SK-N-SH (cell line): ENCODE data around the gene CDH13. TPM values are rescaled to one million over a fixed set of nuclear protein-coding genes. Genes with fewer than 3 reads are reported as not detected.

Experiments
- CTCF ChIA-PET: fragments of 300-600, 350-600 bp; formaldehyde crosslinking; extraction: SDS; loops from one replicate; lab custom pipeline; 2021; lab: Yijun Ruan, JAX
- POLR2A ChIA-PET: fragments of 350-600 bp; sonication (Branson Sonifier 250); formaldehyde crosslinking; extraction: SDS; loops from one replicate; lab custom pipeline; 2020; ENCODE audit warnings: antibody characterized with exemption, inconsistent platforms; lab: Yijun Ruan, JAX
- DNase-seq: peaks from one replicate; pipeline ENCODE4 v3.0.0; 2012
- H2AFZ ChIP-seq: fragments of 200-600 bp; sonication (generic); 2 replicates; pipeline ENCODE4 v1.8.1; 2016; ENCODE audit warnings: antibody characterized with exemption, mild to moderate bottlenecking, low read depth
- H3F3A ChIP-seq: fragments of 200-600 bp; sonication (generic); replicated peaks from 2 replicates; pipeline ENCODE3; 2016; ENCODE audit warnings: antibody characterized with exemption, mild to moderate bottlenecking; ENCODE audit not compliant: insufficient read depth
- H3K27ac ChIP-seq, 2 experiments: fragments of 200-500 bp in 1 of 2; fragments of 200-600 bp in 1 of 2; sonication (Bioruptor generic) in 1 of 2; sonication (generic), shearing (Covaris generic) in 1 of 2; 2 replicates each; pipeline versions ENCODE4 v1.5.1 to v1.6.1; 2014 to 2016; ENCODE audit warnings: low read depth in 2 of 2, inconsistent platforms in 1 of 2, low read length in 1 of 2, mild to moderate bottlenecking in 1 of 2, mixed read lengths in 1 of 2
- H3K27me3 ChIP-seq: fragments of 200-600 bp; sonication (generic), shearing (Covaris generic); 2 replicates; pipeline ENCODE4 v1.6.1; 2016; ENCODE audit warnings: mixed run types; ENCODE audit not compliant: insufficient read depth
- H3K36me3 ChIP-seq, 2 experiments: fragments of 200-500 bp in 1 of 2; fragments of 200-600 bp in 1 of 2; sonication (Bioruptor generic) in 1 of 2; sonication (generic) in 1 of 2; replicated peaks in 1 of 2; 2 replicates each; pipeline versions ENCODE3 to v1.5.1; 2014 to 2016; ENCODE audit warnings: low read length in 1 of 2, mild to moderate bottlenecking in 1 of 2; ENCODE audit not compliant: insufficient read depth in 2 of 2, control insufficient read depth in 1 of 2
- H3K4me1 ChIP-seq, 2 experiments: fragments of 200-500 bp in 1 of 2; fragments of 200-600 bp in 1 of 2; sonication (Bioruptor generic) in 1 of 2; sonication (generic), shearing (Covaris generic) in 1 of 2; 2 replicates each; pipeline versions ENCODE4 v1.5.1 to v1.6.1; 2014 to 2016; ENCODE audit warnings: low read depth in 1 of 2, low read length in 1 of 2, mixed run types in 1 of 2; ENCODE audit not compliant: insufficient read depth in 2 of 2, control insufficient read depth in 1 of 2
- H3K4me2 ChIP-seq: fragments of 200-600 bp; sonication (generic), shearing (Covaris generic); 2 replicates; pipeline ENCODE4 v1.6.1; 2017; ENCODE audit warnings: mixed run types
- H3K4me3 ChIP-seq, 2 experiments: fragments of 200-500 bp in 1 of 2; fragments of 200-600 bp in 1 of 2; sonication (Bioruptor generic) in 1 of 2; sonication (generic), shearing (Covaris generic) in 1 of 2; 2 replicates each; pipeline versions ENCODE4 v1.5.1 to v1.8.1; 2014 to 2016; ENCODE audit warnings: low read depth in 2 of 2, inconsistent platforms in 1 of 2, low read length in 1 of 2, mild to moderate bottlenecking in 1 of 2, mixed read lengths in 1 of 2, moderate library complexity in 1 of 2
- H3K79me2 ChIP-seq: fragments of 200-600 bp; sonication (generic); 2 replicates; pipeline ENCODE4 v1.8.1; 2017; ENCODE audit warnings: mild to moderate bottlenecking; ENCODE audit not compliant: insufficient read depth
- H3K9ac ChIP-seq: fragments of 200-600 bp; sonication (generic); 2 replicates; pipeline ENCODE4 v1.6.1; 2017; ENCODE audit warnings: mixed run types
- H3K9me2 ChIP-seq: fragments of 200-600 bp; sonication (generic); 2 replicates; pipeline ENCODE4 v1.6.1; 2017; ENCODE audit warnings: mixed run types
- H3K9me3 ChIP-seq: fragments of 200-600 bp; sonication (generic); 2 replicates; pipeline ENCODE4 v1.6.1; 2017; ENCODE audit warnings: mixed run types, mild to moderate bottlenecking, moderate library complexity
- H4K20me1 ChIP-seq: fragments of 200-600 bp; sonication (generic); 2 replicates; pipeline ENCODE4 v1.6.1; 2017; ENCODE audit warnings: mild to moderate bottlenecking, mixed run types; ENCODE audit not compliant: insufficient read depth
- CHD2 ChIP-seq: fragments of 150-350 bp; IDR thresholded peaks from 2 replicates; pipeline ENCODE4 v1.6.1; 2018; ENCODE audit warnings: low read length; ENCODE audit not compliant: partially characterized antibody
- EZH2phosphoT487 ChIP-seq: fragments of 200-600 bp; sonication (generic); IDR thresholded peaks from 2 replicates; pipeline ENCODE4 v1.6.1; 2017; ENCODE audit warnings: low read depth, mixed run types, mild to moderate bottlenecking, antibody characterized with exemption, moderate library complexity, borderline replicate concordance
- FOSL2 ChIP-seq: IDR thresholded peaks from 2 replicates; pipeline ENCODE4 v1.4.0; 2012; ENCODE audit warnings: low read depth, mild to moderate bottlenecking, moderate library complexity, borderline replicate concordance
- FOXM1 ChIP-seq: IDR thresholded peaks from 2 replicates; pipeline ENCODE4 v1.4.0; 2012; ENCODE audit warnings: low read depth, mild to moderate bottlenecking
- GABPA ChIP-seq: IDR thresholded peaks from 2 replicates; pipeline ENCODE4 v1.4.0; 2012; ENCODE audit warnings: low read depth, mild to moderate bottlenecking
- GATA2 ChIP-seq: sonication (generic); formaldehyde crosslinking; IDR thresholded peaks from 2 replicates; pipeline ENCODE4 v1.5.0; 2020; ENCODE audit warnings: mild to moderate bottlenecking, missing genetic modification reagents
- JUND ChIP-seq: IDR thresholded peaks from 2 replicates; pipeline ENCODE4 v1.4.0; 2012
- MEF2A ChIP-seq: IDR thresholded peaks from 2 replicates; pipeline ENCODE4 v1.4.0; 2012; ENCODE audit warnings: low read depth, borderline replicate concordance
- MXI1 ChIP-seq: IDR thresholded peaks from 2 replicates; pipeline ENCODE4 v1.6.1; 2012; ENCODE audit warnings: mild to moderate bottlenecking, low read depth, low read length, improper control_type of control experiment
- NFIC ChIP-seq: IDR thresholded peaks from 2 replicates; pipeline ENCODE4 v1.4.0; 2012; ENCODE audit warnings: borderline replicate concordance
- RAD21 ChIP-seq: IDR thresholded peaks from 2 replicates; pipeline ENCODE4 v1.6.1; 2012; ENCODE audit warnings: mild to moderate bottlenecking, low read length
- RCOR1 ChIP-seq: fragments of 150-350 bp; IDR thresholded peaks from 2 replicates; pipeline ENCODE4 v1.6.1; 2017; ENCODE audit warnings: antibody characterized with exemption, low read length
- RFX5 ChIP-seq: IDR thresholded peaks from 2 replicates; pipeline ENCODE4 v1.6.1; 2012; ENCODE audit warnings: mild to moderate bottlenecking, improper control_type of control experiment, low read length
- SIN3A ChIP-seq: IDR thresholded peaks from 2 replicates; pipeline ENCODE4 v1.6.1; 2012; ENCODE audit warnings: low read depth, mild to moderate bottlenecking, low read length, moderate library complexity, borderline replicate concordance
- TEAD4 ChIP-seq: IDR thresholded peaks from 2 replicates; pipeline ENCODE4 v1.4.0; 2012; ENCODE audit warnings: mild to moderate bottlenecking, borderline replicate concordance; ENCODE audit not compliant: insufficient read depth
- USF2 ChIP-seq: fragments of 150-350 bp; IDR thresholded peaks from 2 replicates; pipeline ENCODE4 v1.6.1; 2017; ENCODE audit warnings: antibody characterized with exemption, low read length, low read depth, borderline replicate concordance
- ZBTB33 ChIP-seq: IDR thresholded peaks from 2 replicates; pipeline ENCODE4 v1.4.0; 2012; ENCODE audit warnings: low read depth, borderline replicate concordance
- WGBS: methylation state at CpG from one replicate; pipeline ENCODE4 v1.1.6; 2017; ENCODE audit warnings: low lambda C conversion rate; 5-methylcytosine and 5-hydroxymethylcytosine counted together
- polyA plus RNA-seq, 3 experiments: library from polyadenylated mRNA; depleted of rRNA; stranded (reverse); fragments of >200 nt; gene quantifications; 2 replicates each; pipeline ENCODE4 v1.2.3, GENCODE V29; 2012

CDH13 gene
- polyA plus RNA-seq, 1 of the 3 experiments (the other 2 are of a cell fraction) = 93.0 TPM

- Histone ChIP-seq H3K9me3 (no peaks in the 10 kb centered on the region), H3K4me3 (no peak overlapping the region), H4K20me1 (no peaks in the 10 kb centered on the region), H3K79me2 (no peaks in the 10 kb centered on the region), H3K27ac (no peak overlapping the region), H3K9me2 (no peaks in the 10 kb centered on the region), H3K9ac (no peak overlapping the region), H3K27me3 (no peaks in the 10 kb centered on the region), H3K36me3 (no peaks in the 10 kb centered on the region), H3F3A (no peaks in the 10 kb centered on the region), H2AFZ (no peak overlapping the region), H3K4me1 (no peaks in the 10 kb centered on the region), H3K4me2 (no peak overlapping the region)
- CTCF ChIA-PET = no interaction called here
- no peak for TF ChIP-seq GATA2 (CRISPR knock-in tag)
- TF ChIP-seq FOSL2 = peak; percentile 16; the same call in 1 of the 2 replicates
- no peak for TF ChIP-seq RCOR1
- TF ChIP-seq JUND = no peak
- DNase-seq = no peak
- POLR2A ChIA-PET = no interaction called here
- WGBS = 27% methylated on average over 6 of the region's 6 CpGs
Measured at GRCh38 chr16:83574388-83574787, 947.6 kb downstream of the CDH13 start.

- Histone ChIP-seq H3K9me3 (no peaks in the 10 kb centered on the region), H3K79me2 (no peaks in the 10 kb centered on the region), H3K9me2 (no peaks in the 10 kb centered on the region), H4K20me1 (no peaks in the 10 kb centered on the region), H3K9ac (no peak overlapping the region), H2AFZ (no peak overlapping the region), H3K4me1 (no peaks in the 10 kb centered on the region), H3F3A (no peaks in the 10 kb centered on the region), H3K27ac (no peak overlapping the region), H3K4me2 (no peak overlapping the region), H3K27me3 (no peaks in the 10 kb centered on the region), H3K36me3 (no peaks in the 10 kb centered on the region), H3K4me3 (no peak overlapping the region)
- ChIA-PET CTCF (no interaction called here), POLR2A (no interaction called here)
- 43% methylated on average over 7 of the region's 7 CpGs for WGBS
- TF ChIP-seq MXI1 (no peak), RFX5 (no peak), GABPA (no peak), NFIC (no peak), JUND (no peak), RCOR1 (no peak), SIN3A (no peak), CHD2 (no peak), FOXM1 (no peak), ZBTB33 (no peak), EZH2phosphoT487 (no peak), TEAD4 (no peak), GATA2 (CRISPR knock-in tag) (no peak), MEF2A (no peak), RAD21 (no peak), USF2 (no peak)
- no peak for DNase-seq
Measured at GRCh38 chr16:83577078-83577745, 950.4 kb downstream of the CDH13 start.
